ENCODE measurements around the gene SORCS2.

The SORCS2 gene

DNA sequence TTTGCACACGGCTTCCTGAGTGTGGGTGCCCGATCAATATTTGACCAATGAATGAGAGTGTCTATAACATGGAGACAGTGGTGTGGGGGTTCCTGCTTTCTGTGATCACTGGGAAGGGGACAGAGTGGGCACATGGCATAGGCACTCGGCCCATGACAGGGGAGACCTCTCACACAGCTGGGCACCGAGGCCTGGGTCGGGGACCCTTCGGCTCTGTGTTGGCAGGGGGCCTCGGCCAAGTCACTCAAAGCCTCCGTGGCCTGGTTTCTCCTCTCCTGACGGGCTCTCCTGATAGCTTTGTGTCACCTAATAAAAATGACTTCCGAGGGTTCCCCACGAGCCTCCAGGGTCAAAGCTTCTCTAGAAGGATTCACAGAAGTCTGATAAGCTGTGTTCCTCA is 286.3 kb downstream of the SORCS2 start:
- no peak overlapping the region for H3K4me3 ChIP-seq
- no peak for TF ChIP-seq POLR2AphosphoS5 (IDR thresholded peaks at IDR 0.05; ENCODE audit: borderline replicate concordance, low read depth, low read length)
- no peak for TF ChIP-seq EZH2 (IDR thresholded peaks at IDR 0.05)
- no peak for TF ChIP-seq FOXP2 (optimal IDR thresholded peaks at IDR 0.05; ENCODE audit: control extremely low read depth, extremely low read length, insufficient read depth)
- no peak for DNase-seq (ENCODE audit: low read depth, low spot score)
- H3K36me3 ChIP-seq (ENCODE audit: insufficient read depth, low read length): no peaks in the 10 kb centered on the region
- no peak overlapping the region for H3K9ac ChIP-seq (ENCODE audit: insufficient read length)
- no peak overlapping the region for H3K27ac ChIP-seq
- no peaks in the 10 kb centered on the region for H3K9me3 ChIP-seq (ENCODE audit: low read depth, low read length)

DNA sequence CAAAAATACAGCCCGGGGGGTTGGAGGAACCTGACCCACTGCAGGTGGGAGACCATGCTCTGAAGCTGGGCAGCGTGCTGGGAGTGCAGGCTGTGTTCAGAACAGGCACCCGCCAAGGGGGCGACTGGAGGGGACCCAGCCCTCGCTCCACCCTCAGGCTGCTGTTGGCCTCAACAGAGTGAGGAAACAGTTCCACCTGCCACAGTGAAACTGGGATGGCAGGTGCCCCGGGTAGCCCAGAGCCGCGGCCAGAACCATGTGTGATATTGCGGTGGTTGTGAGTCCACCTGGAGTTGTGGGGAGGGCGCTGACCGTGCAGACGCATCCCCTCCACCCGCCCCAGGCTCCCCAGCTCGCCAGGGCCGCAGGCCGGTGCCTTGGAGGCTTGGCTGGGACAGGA is 288.1 kb downstream of the SORCS2 start:
- no peak overlapping the region for H3K4me3 ChIP-seq
- TF ChIP-seq FOXP2 (optimal IDR thresholded peaks at IDR 0.05; ENCODE audit: control extremely low read depth, extremely low read length, insufficient read depth) (no peak), EZH2 (IDR thresholded peaks at IDR 0.05) (no peak), POLR2AphosphoS5 (IDR thresholded peaks at IDR 0.05; ENCODE audit: borderline replicate concordance, low read depth, low read length) (no peak)
- H3K9me3 ChIP-seq (ENCODE audit: low read depth, low read length): no peaks in the 10 kb centered on the region
- no peak for DNase-seq (ENCODE audit: low read depth, low spot score)
- no peak overlapping the region for H3K9ac ChIP-seq (ENCODE audit: insufficient read length)
- no peaks in the 10 kb centered on the region for H3K36me3 ChIP-seq (ENCODE audit: insufficient read depth, low read length)
- H3K27ac ChIP-seq: no peak overlapping the region

DNA sequence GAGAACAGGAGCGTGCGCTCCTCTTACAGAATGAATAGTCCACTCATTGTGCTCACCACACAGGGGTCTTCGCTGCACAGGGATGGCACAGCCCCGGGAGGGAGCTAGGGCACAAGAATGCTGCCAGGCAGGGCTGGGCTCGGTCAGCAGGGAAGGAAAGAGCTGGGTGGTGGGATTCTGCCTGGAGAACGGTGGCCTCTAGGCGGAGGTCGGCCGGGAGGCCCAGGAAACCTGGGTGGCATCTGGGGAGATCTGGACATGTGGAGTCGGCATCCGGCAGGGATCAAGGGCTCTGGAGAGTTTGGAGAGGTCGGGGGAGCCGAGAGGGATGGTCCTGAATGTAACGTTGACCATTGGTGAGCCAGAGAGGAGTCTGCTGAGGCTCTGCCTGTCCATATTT is 288.9 kb downstream of the SORCS2 start:
- TF ChIP-seq EZH2 (IDR thresholded peaks at IDR 0.05) (no peak), POLR2AphosphoS5 (IDR thresholded peaks at IDR 0.05; ENCODE audit: borderline replicate concordance, low read depth, low read length) (no peak), FOXP2 (optimal IDR thresholded peaks at IDR 0.05; ENCODE audit: control extremely low read depth, extremely low read length, insufficient read depth) (no peak)
- no peaks in the 10 kb centered on the region for H3K9me3 ChIP-seq (ENCODE audit: low read depth, low read length)
- H3K9ac ChIP-seq (ENCODE audit: insufficient read length): no peak overlapping the region
- H3K27ac ChIP-seq: no peak overlapping the region
- no peak overlapping the region for H3K4me3 ChIP-seq
- no peaks in the 10 kb centered on the region for H3K36me3 ChIP-seq (ENCODE audit: insufficient read depth, low read length)
- DNase-seq (ENCODE audit: low read depth, low spot score): no peak

DNA sequence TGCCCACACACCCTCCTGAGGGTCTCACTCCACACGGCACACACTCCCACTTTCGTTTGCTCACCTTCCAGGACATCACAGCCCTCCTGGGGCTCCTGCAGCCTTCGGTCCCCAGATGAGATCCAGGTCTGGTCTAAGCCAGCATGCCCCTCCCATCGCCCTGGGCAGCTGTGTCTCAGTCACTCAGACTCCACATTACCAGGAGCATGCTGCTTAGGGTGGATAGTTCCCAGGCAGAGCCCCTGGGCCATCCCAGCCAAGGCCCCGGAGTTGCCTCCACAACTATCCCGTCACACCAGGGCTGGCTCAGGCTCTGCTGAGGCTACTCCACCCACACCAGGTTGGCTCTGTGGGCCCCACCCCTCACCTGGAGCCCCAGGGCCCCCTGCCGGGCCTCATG is 292.8 kb downstream of the SORCS2 start:
- Histone ChIP-seq H3K36me3 (ENCODE audit: insufficient read depth, low read length) (no peaks in the 10 kb centered on the region), H3K9me3 (ENCODE audit: low read depth, low read length) (no peaks in the 10 kb centered on the region), H3K9ac (ENCODE audit: insufficient read length) (no peak overlapping the region), H3K4me3 (no peak overlapping the region), H3K27ac (no peak overlapping the region)
- no peak for TF ChIP-seq POLR2AphosphoS5 (IDR thresholded peaks at IDR 0.05; ENCODE audit: borderline replicate concordance, low read depth, low read length)
- TF ChIP-seq EZH2 (IDR thresholded peaks at IDR 0.05): no peak
- TF ChIP-seq FOXP2 (optimal IDR thresholded peaks at IDR 0.05; ENCODE audit: control extremely low read depth, extremely low read length, insufficient read depth): no peak
- no peak for DNase-seq (ENCODE audit: low read depth, low spot score)

DNA sequence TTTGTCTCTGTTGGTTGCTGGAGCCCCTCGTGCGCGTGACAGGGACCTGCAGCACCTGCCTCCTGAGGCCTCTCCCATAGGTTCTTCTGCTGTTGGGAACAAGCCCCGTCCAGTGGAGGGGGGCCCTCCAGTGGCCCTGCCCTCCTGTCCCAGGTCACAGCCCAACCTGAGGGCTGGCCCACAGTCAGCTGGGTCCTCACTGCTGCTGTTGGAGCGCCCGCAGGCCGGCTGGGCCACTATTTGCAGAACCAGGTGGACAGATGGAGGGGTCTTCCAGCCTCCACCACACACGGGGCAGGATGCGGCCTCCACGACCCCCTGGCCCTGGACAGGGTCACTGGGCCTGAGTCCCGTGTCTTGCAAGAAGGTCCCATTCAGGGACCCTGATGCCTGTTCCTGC is 293.8 kb downstream of the SORCS2 start:
- TF ChIP-seq FOXP2 (optimal IDR thresholded peaks at IDR 0.05; ENCODE audit: control extremely low read depth, extremely low read length, insufficient read depth): no peak
- TF ChIP-seq POLR2AphosphoS5 (IDR thresholded peaks at IDR 0.05; ENCODE audit: borderline replicate concordance, low read depth, low read length): no peak
- no peak for TF ChIP-seq EZH2 (IDR thresholded peaks at IDR 0.05)
- H3K27ac ChIP-seq: no peak overlapping the region
- no peaks in the 10 kb centered on the region for H3K9me3 ChIP-seq (ENCODE audit: low read depth, low read length)
- DNase-seq (ENCODE audit: low read depth, low spot score): no peak
- H3K36me3 ChIP-seq (ENCODE audit: insufficient read depth, low read length): no peaks in the 10 kb centered on the region
- H3K4me3 ChIP-seq: no peak overlapping the region
- no peak overlapping the region for H3K9ac ChIP-seq (ENCODE audit: insufficient read length)

DNA sequence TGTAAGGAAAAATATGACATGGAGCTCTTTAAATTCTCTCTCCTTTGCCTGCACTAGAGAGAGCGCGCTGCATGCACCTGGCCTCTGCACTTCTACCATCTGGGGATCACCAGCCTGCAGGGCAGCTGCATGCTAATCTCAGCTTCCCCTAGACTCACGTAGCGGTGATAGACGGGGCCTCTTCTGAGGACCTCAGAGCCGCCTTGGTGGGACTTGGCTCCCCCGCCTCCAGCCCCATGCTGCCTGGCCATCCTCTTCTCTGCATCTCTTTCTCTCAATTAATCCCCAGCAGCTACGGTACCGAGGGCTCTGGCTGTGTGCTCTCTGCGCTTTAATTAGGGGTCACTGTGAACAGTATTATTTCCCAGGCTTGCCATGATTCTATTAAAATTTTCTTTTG is 295.2 kb downstream of the SORCS2 start:
- no peak for DNase-seq (ENCODE audit: low read depth, low spot score)
- no peaks in the 10 kb centered on the region for H3K9me3 ChIP-seq (ENCODE audit: low read depth, low read length)
- no peak overlapping the region for H3K27ac ChIP-seq
- no peak overlapping the region for H3K4me3 ChIP-seq
- no peak overlapping the region for H3K9ac ChIP-seq (ENCODE audit: insufficient read length)
- TF ChIP-seq EZH2 (IDR thresholded peaks at IDR 0.05): no peak
- no peak for TF ChIP-seq POLR2AphosphoS5 (IDR thresholded peaks at IDR 0.05; ENCODE audit: borderline replicate concordance, low read depth, low read length)
- TF ChIP-seq FOXP2 (optimal IDR thresholded peaks at IDR 0.05; ENCODE audit: control extremely low read depth, extremely low read length, insufficient read depth): no peak
- H3K36me3 ChIP-seq (ENCODE audit: insufficient read depth, low read length): no peaks in the 10 kb centered on the region

DNA sequence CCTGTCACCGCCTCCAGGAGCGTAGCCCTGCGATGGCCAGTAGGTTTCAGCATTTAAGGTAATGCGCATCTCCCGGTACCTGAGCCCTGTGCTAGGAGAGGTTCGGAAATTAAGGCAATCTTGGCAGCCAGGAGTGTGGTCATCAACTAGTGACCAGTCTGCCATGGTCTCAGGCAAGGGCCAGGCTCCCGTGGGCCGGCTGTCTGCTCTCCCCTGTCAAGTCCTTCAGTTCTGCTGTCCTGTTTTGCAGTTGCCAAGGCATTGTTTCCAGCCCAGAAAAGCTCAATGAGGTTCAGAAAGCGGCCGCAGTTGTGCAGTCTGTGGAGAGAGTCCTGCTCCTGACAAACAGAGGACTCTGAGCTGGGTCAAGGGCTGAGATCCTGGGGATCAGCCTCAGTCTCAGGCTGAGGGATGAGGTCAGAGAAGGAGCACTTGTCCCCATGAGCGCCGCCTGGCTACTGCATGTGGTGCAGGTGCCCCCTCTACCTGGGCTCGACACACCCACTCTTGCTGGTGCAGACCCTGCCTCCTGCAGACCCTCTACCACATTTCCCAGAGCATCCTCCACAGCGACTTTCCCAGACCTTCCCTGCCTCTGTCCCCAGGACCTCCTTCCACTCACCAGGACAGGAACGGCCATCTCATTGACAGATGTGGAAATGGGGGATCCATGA is 295.8 kb downstream of the SORCS2 start:
- DNase-seq (ENCODE audit: low read depth, low spot score): no peak
- Histone ChIP-seq H3K36me3 (ENCODE audit: insufficient read depth, low read length) (no peaks in the 10 kb centered on the region), H3K27ac (no peak overlapping the region), H3K9ac (ENCODE audit: insufficient read length) (no peak overlapping the region), H3K9me3 (ENCODE audit: low read depth, low read length) (no peaks in the 10 kb centered on the region), H3K4me3 (no peak overlapping the region)
- TF ChIP-seq EZH2 (IDR thresholded peaks at IDR 0.05) (no peak), FOXP2 (optimal IDR thresholded peaks at IDR 0.05; ENCODE audit: control extremely low read depth, extremely low read length, insufficient read depth) (no peak), POLR2AphosphoS5 (IDR thresholded peaks at IDR 0.05; ENCODE audit: borderline replicate concordance, low read depth, low read length) (no peak)

DNA sequence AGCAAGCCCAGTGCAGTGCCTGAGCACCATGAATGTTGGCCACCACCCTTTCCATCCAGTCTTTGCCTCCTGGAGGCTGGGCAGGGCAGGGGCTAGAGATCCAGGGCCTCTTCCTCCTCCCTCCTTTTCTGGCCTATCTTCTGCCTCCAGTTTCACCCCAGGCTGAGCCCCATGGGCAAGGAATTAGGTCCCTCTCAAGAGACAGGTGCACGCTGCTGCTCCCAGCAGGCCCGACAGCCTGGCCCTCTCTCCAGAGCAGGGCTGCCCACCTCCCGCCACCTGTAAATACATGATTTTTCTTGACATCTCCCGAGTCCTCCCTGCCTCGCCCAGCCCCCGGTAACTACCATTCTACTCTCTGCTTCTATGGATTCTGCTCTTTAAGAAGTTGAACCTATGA is 299.6 kb downstream of the SORCS2 start:
- DNase-seq (ENCODE audit: low read depth, low spot score): no peak
- no peak for TF ChIP-seq FOXP2 (optimal IDR thresholded peaks at IDR 0.05; ENCODE audit: control extremely low read depth, extremely low read length, insufficient read depth)
- TF ChIP-seq POLR2AphosphoS5 (IDR thresholded peaks at IDR 0.05; ENCODE audit: borderline replicate concordance, low read depth, low read length): no peak
- TF ChIP-seq EZH2 (IDR thresholded peaks at IDR 0.05): no peak
- no peaks in the 10 kb centered on the region for H3K36me3 ChIP-seq (ENCODE audit: insufficient read depth, low read length)
- H3K9ac ChIP-seq (ENCODE audit: insufficient read length): no peak overlapping the region
- H3K4me3 ChIP-seq: no peak overlapping the region
- H3K9me3 ChIP-seq (ENCODE audit: low read depth, low read length): no peaks in the 10 kb centered on the region
- no peak overlapping the region for H3K27ac ChIP-seq

Measured in SK-N-MC (cell line).